HG02840 (cell line): Measurements from ENCODE around the gene OPA3.

Experiments
- ATAC-seq: cut with Tn5 transposase; IDR thresholded peaks from one replicate; pipeline ENCODE4 v1.9.1; 2021; ENCODE audit warnings: mild to moderate bottlenecking, moderate library complexity, moderate number of reproducible peaks; ENCODE audit not compliant: unreplicated experiment, low FRiP score

The OPA3 gene

DNA sequence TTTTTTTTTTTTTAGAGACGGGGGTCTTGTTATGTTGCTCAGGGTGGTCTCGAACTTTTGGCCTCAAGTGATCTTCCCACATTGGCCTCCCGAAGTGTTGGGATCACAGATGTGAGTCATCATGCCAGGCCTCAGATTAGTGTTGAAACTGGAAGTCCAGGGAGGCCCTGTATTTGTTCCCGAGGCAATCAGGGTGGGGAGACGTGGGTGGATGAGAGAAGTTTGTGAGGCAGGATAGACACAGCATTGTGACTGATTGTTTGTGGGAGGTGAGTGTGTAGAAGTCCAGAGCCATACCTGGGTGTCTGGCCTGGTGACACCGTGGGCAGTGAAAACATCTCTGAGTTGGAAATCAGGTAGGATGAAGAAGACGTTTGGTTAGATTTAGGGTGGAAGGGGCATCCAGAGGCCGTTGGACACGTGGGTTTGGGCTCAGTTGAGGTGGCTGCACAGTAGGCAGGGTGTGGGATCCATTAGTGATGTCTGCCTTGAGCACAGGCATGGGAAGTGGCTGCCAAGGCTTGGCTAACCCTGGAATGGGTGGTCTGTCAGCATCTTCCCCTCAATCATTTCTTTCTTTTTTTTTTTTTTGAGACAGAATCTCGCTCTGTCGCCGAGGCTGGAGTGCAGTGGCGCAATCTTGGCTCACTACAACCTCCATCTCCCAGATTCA, 100.2 kb downstream of the OPA3 start:
- ATAC-seq = no peak

DNA sequence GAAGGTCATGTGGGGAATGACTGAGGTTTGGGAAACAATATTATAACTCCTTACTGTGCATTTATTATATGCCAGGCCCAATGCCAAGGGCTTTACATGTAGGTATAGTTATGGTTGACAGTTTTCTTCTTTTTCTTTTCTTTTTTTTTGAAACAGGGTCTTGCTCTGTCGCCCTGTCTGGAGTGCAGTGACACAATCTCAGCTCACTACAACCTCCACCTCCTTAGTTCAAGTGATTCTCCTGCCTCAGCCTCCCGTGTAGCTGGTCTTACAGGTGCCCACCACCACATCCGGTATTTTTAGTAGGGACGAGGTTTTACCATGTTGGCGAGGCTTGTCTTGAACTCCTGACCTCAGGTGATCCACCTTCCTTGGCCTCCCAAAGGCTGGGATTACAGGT, 101.6 kb downstream of the OPA3 start:
- no peak for ATAC-seq

DNA sequence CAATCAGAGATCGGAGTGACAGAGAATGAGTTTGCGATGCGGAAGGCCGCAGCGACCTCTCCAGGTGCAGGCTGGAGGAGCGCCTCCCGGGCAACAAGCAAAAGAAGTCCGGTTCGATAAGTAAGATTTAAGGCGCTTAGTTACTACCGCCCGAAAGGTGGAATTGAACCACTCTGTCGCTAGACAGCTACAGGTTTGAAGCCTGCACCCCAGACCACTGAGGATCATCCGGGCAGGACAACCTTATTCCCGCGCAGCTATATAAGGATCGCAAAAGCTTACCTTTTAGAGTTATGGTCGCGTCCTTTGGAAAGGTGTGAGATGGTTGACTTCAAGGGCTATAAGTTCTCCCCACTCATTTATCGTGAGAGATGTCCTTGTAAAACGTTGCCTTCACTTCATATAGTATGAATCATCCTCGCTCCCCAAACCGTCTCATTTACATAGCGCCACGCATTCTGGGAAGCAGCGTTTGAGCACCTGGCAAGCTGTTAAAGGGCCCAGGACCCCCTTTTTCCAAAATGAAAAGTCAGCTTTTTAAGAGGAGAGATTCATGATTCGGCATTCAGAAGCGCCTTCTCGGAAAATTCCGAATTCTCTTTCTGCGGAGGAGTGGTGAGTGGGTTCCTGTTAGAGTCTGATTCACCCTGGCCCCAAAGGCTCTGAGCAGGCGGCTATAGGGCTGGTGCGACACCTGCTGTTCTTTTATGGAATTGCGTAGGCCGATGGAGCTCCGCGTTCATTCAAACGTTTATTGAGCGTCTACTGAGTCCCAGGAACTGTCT, 106.0 kb downstream of the OPA3 start:
- peak; percentile 69 for ATAC-seq

DNA sequence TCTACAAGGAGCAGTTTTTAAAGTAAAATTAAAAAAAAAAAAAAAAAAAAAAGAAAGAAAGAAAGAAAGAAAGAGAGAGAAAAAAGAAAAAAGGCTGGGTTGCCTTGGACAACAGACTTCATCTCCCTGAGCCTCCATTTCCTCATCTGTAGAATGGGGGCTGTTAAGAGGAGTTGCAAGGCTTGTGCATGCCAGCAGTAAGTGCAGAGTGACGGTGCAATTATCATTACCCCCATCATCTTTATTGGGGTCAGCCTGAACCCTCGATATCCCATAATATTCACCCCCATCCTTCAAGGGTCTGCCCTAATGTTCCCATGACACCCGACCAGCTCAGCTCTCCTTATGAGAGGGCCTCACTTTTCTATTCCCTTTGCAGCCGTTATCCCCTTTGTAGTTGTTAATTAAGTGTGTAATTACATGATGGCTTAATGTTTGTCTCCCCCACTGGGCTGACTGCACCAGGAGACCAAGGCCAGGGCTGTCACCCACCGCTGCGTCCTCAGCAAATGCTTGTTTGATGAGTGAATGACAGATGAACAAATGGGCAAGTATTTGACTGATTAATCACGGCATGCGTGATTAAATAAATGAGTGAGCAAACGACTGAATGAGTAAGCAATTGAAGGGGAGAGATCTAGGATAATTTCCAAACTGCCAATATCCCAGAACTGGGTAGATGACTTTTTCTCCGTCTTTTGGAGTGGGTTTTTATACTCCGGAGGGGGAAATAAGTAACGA, 106.7 kb downstream of the OPA3 start:
- ATAC-seq = no peak
